ENCODE results near the gene SH3PXD2A.
"Not testable (repeated sequence)": the region's sequence is repeated elsewhere in the genome, so short reads cannot be mapped to it uniquely, and the experiment has no call there.

Gene SH3PXD2A

GRCh38 chr10:103833731-103834365, 21.5 kb downstream of the SH3PXD2A start:
- DNase-seq = no peak

- DNase-seq = no peak
Observed at GRCh38 chr10:103832806-103833205, 22.6 kb downstream of the SH3PXD2A start.

GRCh38 chr10:103829838-103830465, 25.4 kb downstream of the SH3PXD2A start:
- no peak for DNase-seq

- DNase-seq = no peak
Observed at GRCh38 chr10:103829278-103829677, 26.1 kb downstream of the SH3PXD2A start.

GRCh38 chr10:103828587-103829197, 26.7 kb downstream of the SH3PXD2A start:
- no peak for DNase-seq

GRCh38 chr10:103828107-103828506, 27.3 kb downstream of the SH3PXD2A start:
- no peak for DNase-seq

GRCh38 chr10:103826885-103827284, 28.5 kb downstream of the SH3PXD2A start:
- DNase-seq = no peak

GRCh38 chr10:103824281-103824680, 31.1 kb downstream of the SH3PXD2A start:
- no peak for DNase-seq

GRCh38 chr10:103823706-103824272, 31.6 kb downstream of the SH3PXD2A start:
- no peak for DNase-seq

GRCh38 chr10:103822800-103823199, 32.6 kb downstream of the SH3PXD2A start:
- no peak for DNase-seq

- no peak for DNase-seq
Observed at GRCh38 chr10:103822107-103822716, 33.2 kb downstream of the SH3PXD2A start.

GRCh38 chr10:103820101-103821062, 35.0 kb downstream of the SH3PXD2A start:
- DNase-seq = no peak

GRCh38 chr10:103819493-103819892, 35.9 kb downstream of the SH3PXD2A start:
- no peak for DNase-seq

- no peak for DNase-seq
Observed at GRCh38 chr10:103818765-103819374, 36.5 kb downstream of the SH3PXD2A start.

- no peak for DNase-seq
Observed at GRCh38 chr10:103818105-103818504, 37.3 kb downstream of the SH3PXD2A start.

- no peak for DNase-seq
Observed at GRCh38 chr10:103816431-103816830, 38.9 kb downstream of the SH3PXD2A start.

- DNase-seq = no peak
Observed at GRCh38 chr10:103814626-103815370, 40.6 kb downstream of the SH3PXD2A start.

GRCh38 chr10:103814105-103814504, 41.3 kb downstream of the SH3PXD2A start:
- no peak for DNase-seq

GRCh38 chr10:103813312-103813711, 42.1 kb downstream of the SH3PXD2A start:
- not testable (repeated sequence) for DNase-seq

- no peak for DNase-seq
Observed at GRCh38 chr10:103812432-103812831, 42.9 kb downstream of the SH3PXD2A start.

GRCh38 chr10:103812004-103812403, 43.4 kb downstream of the SH3PXD2A start:
- no peak for DNase-seq
